Common myeloid progenitor, CD34-positive (primary cell): Measurements from ENCODE around the gene MEOX2.

Experiments
- CTCF ChIA-PET: fragments of 350-600 bp; sonication (Branson Sonifier 250); formaldehyde crosslinking; loops from one replicate; lab custom pipeline; 2021; ENCODE audit warnings: antibody characterized with exemption; lab: Charles Lee
- POLR2A ChIA-PET: fragments of 350-600 bp; sonication (Branson Sonifier 250); formaldehyde crosslinking; loops from one replicate; lab custom pipeline; 2021; ENCODE audit warnings: antibody characterized with exemption; lab: Charles Lee
- DNase-seq, 3 donors: peaks; one replicate each; pipeline versions ENCODE4 v3.0.0 to v3.0.0-alpha.2; 2013
- H3K27ac ChIP-seq, 2 experiments: 1 replicate in 1 of 2; 2 replicates in 1 of 2; pipeline ENCODE4 v1.7.0; 2013; ENCODE audit warnings: inconsistent platforms in 2 of 2, low read length in 2 of 2, mild to moderate bottlenecking in 2 of 2, low read depth in 1 of 2, moderate library complexity in 1 of 2; ENCODE audit not compliant: severe bottlenecking in 2 of 2, insufficient read depth in 1 of 2, poor library complexity in 1 of 2
- H3K27me3 ChIP-seq, 5 experiments: replicated peaks in 2 of 5; 1 replicate in 3 of 5; 2 replicates in 2 of 5; pipeline versions ENCODE4 v1.6.1 to v1.7.0; 2013; ENCODE audit warnings: low read length in 4 of 5, mild to moderate bottlenecking in 2 of 5, moderate library complexity in 2 of 5, inconsistent platforms in 1 of 5; ENCODE audit not compliant: insufficient read depth in 5 of 5, control insufficient read depth in 4 of 5
- H3K36me3 ChIP-seq, 4 experiments: 1 replicate in 2 of 4; 2 replicates in 2 of 4; pipeline versions ENCODE4 v1.6.1 to v1.7.0; 2013; ENCODE audit warnings: low read length in 3 of 4, control low read depth in 1 of 4, mild to moderate bottlenecking in 1 of 4; ENCODE audit not compliant: control insufficient read depth in 4 of 4, insufficient read depth in 4 of 4
- H3K4me1 ChIP-seq, 4 experiments: 1 replicate in 3 of 4; 2 replicates in 1 of 4; pipeline versions ENCODE4 v1.6.1 to v1.7.1; 2013; ENCODE audit warnings: low read length in 3 of 4, mild to moderate bottlenecking in 3 of 4, control low read depth in 1 of 4, inconsistent platforms in 1 of 4, moderate library complexity in 1 of 4; ENCODE audit not compliant: control insufficient read depth in 4 of 4, insufficient read depth in 4 of 4; ENCODE audit errors: control extremely low read depth in 1 of 4
- H3K4me3 ChIP-seq, 7 experiments: 1 replicate in 4 of 7; 2 replicates in 3 of 7; pipeline versions ENCODE4 v1.5.1 to v1.7.0; 2013; ENCODE audit warnings: mild to moderate bottlenecking in 7 of 7, low read length in 6 of 7, moderate library complexity in 6 of 7, inconsistent platforms in 2 of 7, low read depth in 2 of 7, control low read depth in 1 of 7; ENCODE audit not compliant: insufficient read depth in 4 of 7, control insufficient read depth in 1 of 7; ENCODE audit errors: extremely low read depth in 1 of 7
- H3K9me3 ChIP-seq, 5 experiments: 1 replicate in 4 of 5; 2 replicates in 1 of 5; pipeline versions ENCODE4 v1.6.1 to v1.7.1; 2013; ENCODE audit warnings: low read length in 4 of 5, mild to moderate bottlenecking in 2 of 5, inconsistent platforms in 1 of 5, low read depth in 1 of 5, moderate library complexity in 1 of 5; ENCODE audit not compliant: control insufficient read depth in 4 of 5, insufficient read depth in 2 of 5; ENCODE audit errors: control extremely low read depth in 1 of 5
- WGBS: methylation state at CpG from one replicate; pipeline ENCODE4 v1.1.5; 2013; ENCODE audit not compliant: insufficient coverage; 5-methylcytosine and 5-hydroxymethylcytosine counted together

The MEOX2 gene

GRCh38 chr7:15686957-15687545 is 568 bp upstream of the MEOX2 start:
- H3K4me3 ChIP-seq: peak overlapping the region in 4 of 7 experiments; percentile 0 to 57 (median 40)
- CTCF ChIA-PET: interaction anchor here (0.6 to 1.6 kb wide), 4 partner anchors 17 to 734 kb away, joined by 3 to 6 read pairs (median 4); partner anchors contain the start of gene CRPPA
- POLR2A ChIA-PET: no interaction called here
- no peaks in the 10 kb centered on the region for H3K36me3 ChIP-seq
- H3K4me1 ChIP-seq: peaks cover 13 to 34% (median 26%) of the 10 kb centered on the region in 4 experiments
- H3K27ac ChIP-seq: no peak overlapping the region
- WGBS: under 1% methylated on average over 18 of the region's 30 CpGs
- peak in 2 of 3 donors; percentile 1 to 17 for DNase-seq
- H3K9me3 ChIP-seq: no peaks in the 10 kb centered on the region
- H3K27me3 ChIP-seq: peaks cover 18 to 88% (median 47%) of the 10 kb centered on the region in 5 experiments

GRCh38 chr7:15685358-15686294 is 857 bp downstream of the MEOX2 start:
- Histone ChIP-seq H3K27ac (no peak overlapping the region), H3K36me3 (no peaks in the 10 kb centered on the region), H3K4me1 (peaks cover 13 to 34% (median 26%) of the 10 kb centered on the region in 4 experiments), H3K27me3 (peaks cover 18 to 87% (median 49%) of the 10 kb centered on the region in 5 experiments), H3K4me3 (peak overlapping the region in 6 of 7 experiments; percentile 25 to 57 (median 44)), H3K9me3 (no peaks in the 10 kb centered on the region)
- POLR2A ChIA-PET: no interaction called here
- peak; percentile 6 to 61 (median 44) for DNase-seq
- 3% methylated on average over 33 of the region's 54 CpGs for WGBS
- CTCF ChIA-PET: interaction anchor here (0.9 to 2.5 kb wide), 4 partner anchors 10 to 381 kb away, joined by 3 to 9 read pairs (median 4); no protein-coding TSS in a partner anchor

DNA sequence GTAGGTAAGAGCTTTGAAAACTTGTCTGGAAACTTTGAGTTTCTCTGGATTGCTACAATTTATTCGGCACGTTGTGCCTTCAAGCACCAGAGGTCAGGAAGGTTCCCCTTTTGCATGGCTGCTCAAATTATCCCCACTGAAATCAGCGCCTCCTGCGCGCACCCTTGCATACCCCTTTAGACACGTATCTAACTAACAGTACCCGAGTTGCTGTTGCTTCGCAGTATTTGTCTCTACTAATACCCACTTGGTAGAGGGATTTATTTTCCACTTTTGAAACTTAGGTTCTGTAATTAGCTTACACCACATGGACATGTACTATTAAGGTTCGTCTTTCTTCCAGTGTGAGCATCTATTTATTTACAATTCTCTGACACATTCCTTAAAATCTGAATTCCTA is 1.6 kb downstream of the MEOX2 start:
- H3K27ac ChIP-seq: no peak overlapping the region
- H3K36me3 ChIP-seq: no peaks in the 10 kb centered on the region
- ChIA-PET CTCF (interaction anchor here (0.9 to 2.5 kb wide), 2 partner anchors 9 to 382 kb away, joined by 3 to 9 read pairs; no protein-coding TSS in a partner anchor), POLR2A (no interaction called here)
- peak; percentile 38 to 70 (median 60) for DNase-seq
- 0% methylated on average over 4 of the region's 9 CpGs for WGBS
- no peaks in the 10 kb centered on the region for H3K9me3 ChIP-seq
- H3K27me3 ChIP-seq: peaks cover 18 to 82% (median 49%) of the 10 kb centered on the region in 5 experiments
- peak overlapping the region in 1 of 7 experiments; percentile 52 for H3K4me3 ChIP-seq
- peaks cover 13 to 34% (median 26%) of the 10 kb centered on the region in 4 experiments for H3K4me1 ChIP-seq

GRCh38 chr7:15684111-15684800 is 2.2 kb downstream of the MEOX2 start:
- Histone ChIP-seq H3K4me3 (no peak overlapping the region), H3K27ac (no peak overlapping the region), H3K27me3 (peaks cover 18 to 79% (median 49%) of the 10 kb centered on the region in 5 experiments), H3K4me1 (peaks cover 13 to 34% (median 26%) of the 10 kb centered on the region in 4 experiments), H3K36me3 (no peaks in the 10 kb centered on the region), H3K9me3 (no peaks in the 10 kb centered on the region)
- 92% methylated on average over 5 of the region's 8 CpGs for WGBS
- CTCF ChIA-PET: interaction anchor here (0.9 to 2.5 kb wide), 2 partner anchors 10 to 383 kb away, joined by 3 to 9 read pairs; no protein-coding TSS in a partner anchor
- no peak for DNase-seq
- POLR2A ChIA-PET: no interaction called here

DNA sequence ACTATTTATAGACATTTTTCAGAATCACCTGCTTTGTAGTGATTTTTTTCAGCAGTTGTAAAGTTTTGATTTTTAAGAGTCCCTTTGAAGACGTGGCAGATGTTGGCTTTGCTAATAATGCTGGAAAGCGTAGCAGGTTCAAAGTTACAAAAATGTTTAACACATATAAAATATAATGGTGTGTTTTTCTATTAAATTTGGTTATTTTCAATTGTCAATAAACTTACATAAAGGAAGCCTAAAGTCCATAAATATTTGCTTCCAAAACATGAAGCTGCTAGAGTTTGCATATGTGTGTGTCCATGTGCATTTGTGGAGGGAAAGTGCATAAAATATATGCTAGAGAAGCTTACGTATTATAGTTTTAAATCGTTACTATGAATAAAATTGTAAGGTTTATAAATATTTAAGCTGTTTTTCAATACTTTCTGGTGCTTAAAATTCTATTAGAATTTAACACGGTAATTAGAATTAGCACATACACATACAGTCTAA is 3.7 kb downstream of the MEOX2 start:
- Histone ChIP-seq H3K27me3 (peaks cover 13 to 66% (median 40%) of the 10 kb centered on the region in 5 experiments), H3K4me3 (no peak overlapping the region), H3K36me3 (no peaks in the 10 kb centered on the region), H3K4me1 (peaks cover 9 to 27% (median 23%) of the 10 kb centered on the region in 4 experiments), H3K27ac (no peak overlapping the region), H3K9me3 (no peaks in the 10 kb centered on the region)
- DNase-seq: no peak
- WGBS: no CpG with 5 or more reads among the region's 5 CpGs
- CTCF ChIA-PET: no interaction called here
- POLR2A ChIA-PET: no interaction called here

DNA sequence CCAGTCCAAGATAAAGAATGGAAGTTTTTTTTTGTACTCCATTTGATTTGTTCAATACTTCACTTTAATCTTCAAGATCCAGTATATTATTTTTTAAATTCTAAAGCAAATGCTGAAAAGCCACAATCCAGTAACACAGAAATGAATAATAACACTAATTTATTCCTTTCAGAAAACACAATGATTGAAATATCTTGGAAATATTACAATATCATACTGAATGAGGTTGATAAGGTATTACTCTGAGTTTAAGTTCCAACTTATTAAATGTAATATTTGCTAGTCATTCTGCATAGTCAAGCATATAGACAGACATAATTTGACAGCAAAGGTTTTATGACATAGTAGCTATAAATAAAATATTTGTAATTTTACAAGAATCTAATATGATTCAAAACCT is 4.4 kb downstream of the MEOX2 start:
- peaks cover 7 to 59% (median 33%) of the 10 kb centered on the region in 5 experiments for H3K27me3 ChIP-seq
- ChIA-PET POLR2A (no interaction called here), CTCF (no interaction called here)
- peaks cover 5 to 21% (median 19%) of the 10 kb centered on the region in 4 experiments for H3K4me1 ChIP-seq
- no peak for DNase-seq
- no peak overlapping the region for H3K4me3 ChIP-seq
- no peaks in the 10 kb centered on the region for H3K9me3 ChIP-seq
- no peaks in the 10 kb centered on the region for H3K36me3 ChIP-seq
- H3K27ac ChIP-seq: no peak overlapping the region
